H9 (cell line): ENCODE data around the gene MRAP2. TPM values are rescaled to one million over a fixed set of nuclear protein-coding genes. Genes with fewer than 3 reads are reported as not detected.

Experiments used
- DNase-seq: peaks from one replicate; pipeline ENCODE4 v3.0.0-alpha.2; 2017
- H2AFZ ChIP-seq: one replicate; pipeline ENCODE4 v1.6.1; 2013; ENCODE audit warnings: mild to moderate bottlenecking, low read length, control low read depth, moderate library complexity
- H2AK5ac ChIP-seq: 2 replicates; pipeline ENCODE4 v1.6.1; 2013; ENCODE audit warnings: low read length, control low read depth, mixed read lengths; ENCODE audit not compliant: insufficient read length
- H2BK120ac ChIP-seq: one replicate; pipeline ENCODE4 v1.6.1; 2013; ENCODE audit warnings: low read depth, mild to moderate bottlenecking, low read length, control low read depth, inconsistent platforms; ENCODE audit not compliant: poor library complexity, severe bottlenecking
- H2BK12ac ChIP-seq: 2 replicates; pipeline ENCODE4 v1.6.1; 2013; ENCODE audit warnings: low read length, control low read depth, mixed read lengths, low read depth; ENCODE audit not compliant: insufficient read length
- H2BK15ac ChIP-seq: 2 replicates; pipeline ENCODE4 v1.6.1; 2013; ENCODE audit warnings: low read depth, low read length, control low read depth
- H2BK20ac ChIP-seq: one replicate; pipeline ENCODE4 v1.6.1; 2013; ENCODE audit warnings: low read depth, mild to moderate bottlenecking, low read length, control low read depth, inconsistent platforms; ENCODE audit not compliant: poor library complexity, severe bottlenecking
- H2BK5ac ChIP-seq: 2 replicates; pipeline ENCODE4 v1.6.1; 2013; ENCODE audit warnings: low read length, control low read depth, mixed read lengths; ENCODE audit not compliant: insufficient read length
- H3K14ac ChIP-seq: 2 replicates; pipeline ENCODE4 v1.6.1; 2013; ENCODE audit warnings: low read length, control low read depth; ENCODE audit not compliant: insufficient read depth
- H3K18ac ChIP-seq: 2 replicates; pipeline ENCODE4 v1.6.1; 2013; ENCODE audit warnings: low read depth, mild to moderate bottlenecking, mixed read lengths, low read length, control low read depth; ENCODE audit not compliant: insufficient read length
- H3K23ac ChIP-seq: 2 replicates; pipeline ENCODE4 v1.6.1; 2013; ENCODE audit warnings: low read length, control low read depth, mixed read lengths, low read depth; ENCODE audit not compliant: insufficient read length
- H3K23me2 ChIP-seq: 2 replicates; pipeline ENCODE4 v1.6.1; 2013; ENCODE audit warnings: low read depth, mild to moderate bottlenecking, mixed read lengths, low read length, control low read depth; ENCODE audit not compliant: insufficient read length, poor library complexity, severe bottlenecking
- H3K27ac ChIP-seq: 2 replicates; pipeline ENCODE4 v1.5.1; 2013; ENCODE audit warnings: low read length, control low read depth, mixed read lengths, low read depth; ENCODE audit not compliant: insufficient read length
- H3K27me3 ChIP-seq: 2 replicates; pipeline ENCODE4 v1.6.1; 2013; ENCODE audit warnings: low read length, control low read depth, inconsistent platforms; ENCODE audit not compliant: insufficient read depth
- H3K4ac ChIP-seq: 2 replicates; pipeline ENCODE4 v1.6.1; 2013; ENCODE audit warnings: low read depth, mild to moderate bottlenecking, control low read depth, inconsistent platforms, low read length, moderate library complexity
- H3K4me1 ChIP-seq: 2 replicates; pipeline ENCODE4 v1.6.1; 2013; ENCODE audit warnings: low read length, control low read depth, inconsistent platforms; ENCODE audit not compliant: insufficient read depth
- H3K4me2 ChIP-seq: 2 replicates; pipeline ENCODE4 v1.6.1; 2013; ENCODE audit warnings: low read length, control low read depth, mixed read lengths; ENCODE audit not compliant: insufficient read length, insufficient read depth
- H3K56ac ChIP-seq: 2 replicates; pipeline ENCODE4 v1.6.1; 2013; ENCODE audit warnings: low read depth, mild to moderate bottlenecking, mixed read lengths, low read length, control low read depth; ENCODE audit not compliant: insufficient read length
- H3K79me1 ChIP-seq: 2 replicates; pipeline ENCODE4 v1.6.1; 2013; ENCODE audit warnings: low read depth, mild to moderate bottlenecking, moderate library complexity, low read length, control low read depth, inconsistent platforms; ENCODE audit not compliant: insufficient read depth, poor library complexity, severe bottlenecking
- H3K79me2 ChIP-seq: 2 replicates; pipeline ENCODE4 v1.6.1; 2013; ENCODE audit warnings: low read length, control low read depth, inconsistent platforms; ENCODE audit not compliant: insufficient read depth
- H3K9ac ChIP-seq: 2 replicates; pipeline ENCODE4 v1.6.1; 2013; ENCODE audit warnings: low read length, control low read depth, mixed read lengths; ENCODE audit not compliant: insufficient read length; ENCODE audit errors: extremely low read depth
- H3K9me3 ChIP-seq: one replicate; pipeline ENCODE4 v1.6.1; 2013; ENCODE audit warnings: low read depth, low read length, inconsistent platforms; ENCODE audit not compliant: control insufficient read depth
- H3T11ph ChIP-seq: one replicate; pipeline ENCODE4 v1.6.1; 2013; ENCODE audit warnings: mild to moderate bottlenecking, low read length, control low read depth, inconsistent platforms
- H4K20me1 ChIP-seq: one replicate; pipeline ENCODE4 v1.6.1; 2013; ENCODE audit not compliant: control insufficient read depth, insufficient read length, insufficient read depth
- H4K5ac ChIP-seq: 2 replicates; pipeline ENCODE4 v1.6.1; 2013; ENCODE audit warnings: low read depth, mild to moderate bottlenecking, mixed read lengths, low read length, control low read depth; ENCODE audit not compliant: insufficient read length
- H4K8ac ChIP-seq: replicated peaks from 2 replicates; pipeline ENCODE4 v1.6.1; 2013; ENCODE audit warnings: low read length, control low read depth, mixed read lengths, low read depth; ENCODE audit not compliant: insufficient read length
- H4K91ac ChIP-seq: 2 replicates; pipeline ENCODE4 v1.6.1; 2013; ENCODE audit warnings: low read depth, mild to moderate bottlenecking, moderate library complexity, mixed read lengths, low read length, control low read depth; ENCODE audit not compliant: insufficient read length
- H3K27ac Mint-ChIP-seq, 3 experiments: 2 replicates in 2 of 3; 3 replicates in 1 of 3; pipeline ENCODE4 v1.8.0; 2020 to 2021; ENCODE audit warnings: mixed read lengths in 3 of 3, mild to moderate bottlenecking in 1 of 3, moderate library complexity in 1 of 3
- H3K27me3 Mint-ChIP-seq: 2 replicates; pipeline ENCODE4 v1.8.0; 2021; ENCODE audit warnings: low read depth, mild to moderate bottlenecking, moderate library complexity, mixed read lengths
- H3K36me3 Mint-ChIP-seq, 3 experiments: 2 replicates in 2 of 3; 3 replicates in 1 of 3; pipeline ENCODE4 v1.8.0; 2020 to 2021; ENCODE audit warnings: low read depth in 3 of 3, mixed read lengths in 3 of 3; ENCODE audit not compliant: insufficient read depth in 1 of 3
- H3K4me1 Mint-ChIP-seq, 2 experiments: 2 replicates each; pipeline ENCODE4 v1.8.0; 2020; ENCODE audit warnings: mixed read lengths in 2 of 2
- H3K4me3 Mint-ChIP-seq, 2 experiments: 2 replicates in 1 of 2; 3 replicates in 1 of 2; pipeline ENCODE4 v1.8.0; 2020 to 2021; ENCODE audit warnings: mild to moderate bottlenecking in 2 of 2, mixed read lengths in 2 of 2, moderate library complexity in 1 of 2
- H3K9me3 Mint-ChIP-seq, 2 experiments: 2 replicates in 1 of 2; 3 replicates in 1 of 2; pipeline ENCODE4 v1.8.0; 2020; ENCODE audit warnings: mild to moderate bottlenecking in 2 of 2, mixed read lengths in 2 of 2, moderate library complexity in 1 of 2
- CTCF ChIP-seq: fragments of 200-600 bp; sonication (generic); conservative IDR thresholded peaks from 3 replicates; pipeline ENCODE4 v1.8.0; 2021; ENCODE audit warnings: antibody characterized with exemption, mild to moderate bottlenecking
- WGBS: extraction: QIAGEN DNeasy Blood & Tissue Kit; methylation state at CpG from one replicate; pipeline ENCODE4 v1.1.7; 2013; ENCODE audit warnings: missing lambda C conversion rate, low lambda C conversion rate, mixed read lengths; ENCODE audit not compliant: insufficient read length; ENCODE audit errors: extremely low coverage; 5-methylcytosine and 5-hydroxymethylcytosine counted together
- total RNA-seq: library from RNA; stranded (reverse); gene quantifications from 2 replicates; pipeline ENCODE4 v1.2.1, GENCODE V29; 2021

Gene MRAP2
- total RNA-seq, 1 experiment from 2014 or later = 8.0 TPM

DNA sequence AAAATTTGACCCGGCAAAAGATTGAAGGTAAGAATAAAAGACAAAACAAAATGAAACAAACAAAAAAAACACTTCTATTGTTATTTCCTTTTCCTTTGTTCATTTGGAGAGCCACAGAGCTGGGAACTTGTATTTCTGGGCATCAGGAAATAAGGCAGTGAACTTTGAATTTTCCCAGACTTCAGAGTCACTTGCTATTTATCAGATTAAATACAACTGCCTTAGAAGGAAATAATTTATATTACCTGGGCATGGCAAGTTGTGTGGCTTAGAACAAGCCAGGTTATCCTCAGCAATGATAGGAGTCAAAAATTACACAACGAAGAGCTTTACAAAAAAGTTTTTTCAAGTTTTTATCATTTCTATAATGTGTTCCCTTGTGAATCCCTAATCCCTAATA lies 20.2 kb upstream of the MRAP2 start:
- no peak overlapping the region for H4K91ac ChIP-seq
- no peak for TF ChIP-seq CTCF
- no peak overlapping the region for H3K4me3 Mint-ChIP-seq
- DNase-seq = no peak
- H3K9me3 ChIP-seq = no peaks in the 10 kb centered on the region
- H3T11ph ChIP-seq = no peak overlapping the region
- no peak overlapping the region for H2BK12ac ChIP-seq
- no peak overlapping the region for H3K4me2 ChIP-seq
- no peaks in the 10 kb centered on the region for H3K79me2 ChIP-seq
- no peak overlapping the region for H2BK120ac ChIP-seq
- no peak overlapping the region for H2AFZ ChIP-seq
- no peak overlapping the region for H3K14ac ChIP-seq
- H3K36me3 Mint-ChIP-seq = no peaks in the 10 kb centered on the region
- H4K8ac ChIP-seq = no peak overlapping the region
- no peak overlapping the region for H3K27ac Mint-ChIP-seq
- H3K56ac ChIP-seq = no peak overlapping the region
- H3K4ac ChIP-seq = no peak overlapping the region
- no peaks in the 10 kb centered on the region for H4K20me1 ChIP-seq
- H3K18ac ChIP-seq = no peak overlapping the region
- H3K27me3 ChIP-seq = no peaks in the 10 kb centered on the region
- WGBS = no CpG with 5 or more reads among the region's 2 CpGs
- no peak overlapping the region for H2BK5ac ChIP-seq
- no peak overlapping the region for H4K5ac ChIP-seq
- peaks cover 3 to 6% of the 10 kb centered on the region in 2 experiments; a peak in 3 of 4 replicates for H3K4me1 Mint-ChIP-seq
- H3K79me1 ChIP-seq = no peaks in the 10 kb centered on the region
- no peaks in the 10 kb centered on the region for H3K23me2 ChIP-seq
- no peak overlapping the region for H3K23ac ChIP-seq
- H2AK5ac ChIP-seq = no peak overlapping the region
- no peaks in the 10 kb centered on the region for H3K9me3 Mint-ChIP-seq
- no peaks in the 10 kb centered on the region for H3K27me3 Mint-ChIP-seq
- no peak overlapping the region for H3K9ac ChIP-seq
- H2BK20ac ChIP-seq = no peak overlapping the region
- no peak overlapping the region for H2BK15ac ChIP-seq
- H3K27ac ChIP-seq = no peak overlapping the region
- H3K4me1 ChIP-seq = peaks cover 2% of the 10 kb centered on the region; the same call in 1 of the 2 replicates
